HG02610 (cell line): ENCODE results near the gene OR6S1.
"Not testable (repeated sequence)": the region's sequence is repeated elsewhere in the genome, so short reads cannot be mapped to it uniquely, and the experiment has no call there.

Experiments
- ATAC-seq: cut with Tn5 transposase; IDR thresholded peaks from one replicate; pipeline ENCODE4 v1.9.1; 2021; ENCODE audit warnings: mild to moderate bottlenecking, moderate library complexity; ENCODE audit not compliant: unreplicated experiment

OR6S1 gene

GRCh38 chr14:20671597-20672283, 30.2 kb upstream of the OR6S1 start:
- ATAC-seq = peak; percentile 39

- no peak for ATAC-seq
These were observed 27.5 kb upstream of the OR6S1 start for GRCh38 chr14:20668969-20669368.

- peak; percentile 79 for ATAC-seq
These were observed 26.5 kb upstream of the OR6S1 start for GRCh38 chr14:20667957-20668356.

GRCh38 chr14:20666400-20666961, 25.0 kb upstream of the OR6S1 start:
- not testable (repeated sequence) for ATAC-seq

- peak; percentile 37 for ATAC-seq
These were observed 21.7 kb upstream of the OR6S1 start for GRCh38 chr14:20662968-20663732.

GRCh38 chr14:20661197-20661596, 19.7 kb upstream of the OR6S1 start:
- ATAC-seq = no peak

- no peak for ATAC-seq
These were observed 18.4 kb upstream of the OR6S1 start for GRCh38 chr14:20659813-20660395.

- ATAC-seq = no peak
These were observed 17.8 kb upstream of the OR6S1 start for GRCh38 chr14:20659336-20659735.

- ATAC-seq = no peak
These were observed 16.8 kb upstream of the OR6S1 start for GRCh38 chr14:20658246-20658645.

- no peak for ATAC-seq
These were observed 16.0 kb upstream of the OR6S1 start for GRCh38 chr14:20657216-20658211.

- no peak for ATAC-seq
These were observed 14.8 kb upstream of the OR6S1 start for GRCh38 chr14:20656274-20656673.

GRCh38 chr14:20655851-20656250, 14.4 kb upstream of the OR6S1 start:
- ATAC-seq = no peak

- no peak for ATAC-seq
These were observed 11.8 kb upstream of the OR6S1 start for GRCh38 chr14:20652996-20653975.

- no peak for ATAC-seq
These were observed 4.0 kb upstream of the OR6S1 start for GRCh38 chr14:20645481-20645880.

GRCh38 chr14:20644520-20644919, 3.0 kb upstream of the OR6S1 start:
- ATAC-seq = no peak

- not testable (repeated sequence) for ATAC-seq
These were observed 1.3 kb upstream of the OR6S1 start for GRCh38 chr14:20642755-20643154.

GRCh38 chr14:20642182-20642581, 691 bp upstream of the OR6S1 start:
- ATAC-seq = no peak

GRCh38 chr14:20632831-20633691, 8.4 kb downstream of the OR6S1 start:
- ATAC-seq = peak; percentile 75
